Epithelial cell of umbilical artery (primary cell): ENCODE measurements around the gene MUTYH. TPM values are rescaled to one million over a fixed set of nuclear protein-coding genes. Genes with fewer than 3 reads are reported as not detected.

Experiments used
- total RNA-seq: library from RNA; depleted of rRNA; stranded (reverse); fragments of >200 nt; gene quantifications from 2 replicates; pipeline ENCODE4 v1.2.3, GENCODE V29; 2014

Gene MUTYH
- 15.6 and 16.3 TPM in 2 replicates for total RNA-seq

DNA sequence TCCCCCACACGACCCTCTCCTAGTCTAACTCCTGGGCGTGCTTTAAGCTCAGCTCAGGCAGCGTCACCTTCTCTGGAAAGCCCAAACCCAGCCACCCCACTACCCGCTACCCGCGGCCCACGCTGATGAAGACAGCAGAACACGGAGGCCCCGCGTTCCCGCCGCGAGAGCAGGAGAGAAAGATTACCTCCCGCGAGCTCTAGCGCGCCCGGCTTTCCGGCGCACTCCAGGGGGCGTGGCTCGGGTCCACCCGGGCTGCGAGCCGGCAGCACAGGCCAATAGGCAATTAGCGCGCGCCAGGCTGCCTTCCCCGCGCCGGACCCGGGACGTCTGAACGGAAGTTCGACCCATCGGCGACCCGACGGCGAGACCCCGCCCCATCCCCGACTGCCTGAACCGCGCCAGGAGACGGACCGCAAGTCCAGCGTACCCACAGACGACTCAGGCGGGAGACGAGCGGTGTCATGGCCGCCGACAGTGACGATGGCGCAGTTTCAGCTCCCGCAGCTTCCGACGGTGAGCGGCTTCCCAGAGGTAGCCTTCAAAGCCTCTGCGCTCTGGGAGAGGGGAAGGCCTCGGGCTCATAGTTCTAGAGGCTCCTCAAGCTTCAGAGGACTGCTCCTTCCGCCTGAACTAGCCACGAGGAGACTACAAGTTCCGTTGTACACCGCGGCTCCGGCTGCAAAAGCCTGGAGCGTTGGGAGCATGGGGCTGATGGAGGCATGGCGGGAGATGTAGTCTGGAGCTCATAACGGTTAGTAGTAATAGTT lies at the start of gene MUTYH, which contains the start of gene TOE1:
Gene MUTYH (minus strand): TSS at position 652 of the 770 bp plus-strand sequence. CDS start 5,935 bp downstream, outside the sequence.
Gene TOE1 (plus strand): TSS at position 382 of the 770 bp plus-strand sequence. CDS start 83 bp downstream, at position 465.

DNA sequence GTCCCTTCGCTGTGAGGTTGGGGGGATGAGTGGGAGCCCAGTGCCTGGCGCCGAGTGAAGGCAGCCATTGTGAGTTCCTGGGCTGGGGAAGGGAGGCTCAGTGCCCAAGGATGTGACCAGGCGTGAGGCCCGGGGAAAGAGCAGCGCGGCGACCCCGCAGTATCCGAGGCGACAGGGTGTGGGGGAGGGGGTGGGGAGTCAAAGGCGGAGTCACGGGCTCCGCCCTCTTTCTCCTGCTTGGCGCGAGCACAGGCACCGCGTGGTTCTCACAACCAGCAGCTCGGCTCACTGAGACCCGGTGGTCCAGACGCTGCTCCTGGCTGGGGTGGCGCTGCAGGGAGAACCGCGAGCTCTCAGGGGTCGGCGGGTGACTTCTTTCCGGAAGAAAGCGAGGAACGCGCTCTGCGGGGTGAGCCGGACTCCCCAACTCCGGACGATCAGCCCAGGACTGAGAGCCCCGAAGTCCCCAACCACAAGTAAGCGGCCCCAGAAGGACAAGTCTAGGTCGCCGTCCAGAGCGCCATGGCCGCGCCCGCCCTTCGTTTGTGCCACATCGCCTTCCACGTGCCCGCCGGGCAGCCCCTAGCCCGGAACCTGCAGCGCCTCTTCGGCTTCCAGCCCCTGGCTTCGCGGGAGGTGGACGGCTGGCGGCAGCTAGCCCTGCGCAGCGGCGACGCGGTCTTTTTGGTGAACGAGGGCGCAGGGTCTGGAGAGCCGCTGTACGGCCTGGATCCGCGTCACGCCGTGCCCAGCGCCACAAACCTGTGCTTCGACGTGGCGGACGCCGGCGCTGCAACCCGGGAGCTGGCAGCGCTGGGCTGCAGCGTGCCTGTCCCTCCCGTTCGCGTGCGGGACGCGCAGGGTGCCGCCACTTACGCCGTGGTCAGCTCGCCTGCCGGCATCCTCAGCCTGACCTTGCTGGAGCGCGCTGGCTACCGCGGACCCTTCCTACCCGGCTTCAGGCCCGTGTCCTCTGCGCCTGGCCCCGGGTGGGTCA lies 13.3 kb downstream of the MUTYH start, which contains the start of gene HPDL:
Gene HPDL (plus strand): TSS at position 269 of the 997 bp plus-strand sequence. CDS start 254 bp downstream, at position 523.

Other genes starting within 250 kb of the MUTYH start
- gene ZSWIM5, start 133.8 kb downstream of the MUTYH start, total RNA-seq = 0.30 and 0.32 TPM in 2 replicates
- 5.2 and 6.1 TPM in 2 replicates for gene HPDL, start 13.5 kb downstream of the MUTYH start, total RNA-seq
- 25.7 and 28.4 TPM in 2 replicates for gene TOE1, start 270 bp downstream of the MUTYH start, total RNA-seq
- 1.1 and 1.3 TPM in 2 replicates for gene TESK2, start 150.7 kb upstream of the MUTYH start, total RNA-seq
- gene CCDC163, start 159.6 kb upstream of the MUTYH start, total RNA-seq = 0.30 and 0.32 TPM in 2 replicates
- 0.61 and 0.97 TPM in 2 replicates for gene MMACHC, start 159.9 kb upstream of the MUTYH start, total RNA-seq
- 929 and 1,270 TPM in 2 replicates for gene PRDX1, start 181.4 kb upstream of the MUTYH start, total RNA-seq
- gene AKR1A1, start 210.4 kb upstream of the MUTYH start, total RNA-seq = 172 and 201 TPM in 2 replicates
- 81.2 and 126 TPM in 2 replicates for gene NASP, start 243.6 kb upstream of the MUTYH start, total RNA-seq